ENCODE measurements around the gene LRCH4. TPM values are rescaled to one million over a fixed set of nuclear protein-coding genes. Genes with fewer than 3 reads are reported as not detected.

Gene LRCH4
- total and polyA plus RNA-seq, 9 of the 15 experiments (the other 6 are each of a cell fraction or from before 2014, with no cell fraction given) = 0.06 to 63.3 (median 15.0) TPM

DNA sequence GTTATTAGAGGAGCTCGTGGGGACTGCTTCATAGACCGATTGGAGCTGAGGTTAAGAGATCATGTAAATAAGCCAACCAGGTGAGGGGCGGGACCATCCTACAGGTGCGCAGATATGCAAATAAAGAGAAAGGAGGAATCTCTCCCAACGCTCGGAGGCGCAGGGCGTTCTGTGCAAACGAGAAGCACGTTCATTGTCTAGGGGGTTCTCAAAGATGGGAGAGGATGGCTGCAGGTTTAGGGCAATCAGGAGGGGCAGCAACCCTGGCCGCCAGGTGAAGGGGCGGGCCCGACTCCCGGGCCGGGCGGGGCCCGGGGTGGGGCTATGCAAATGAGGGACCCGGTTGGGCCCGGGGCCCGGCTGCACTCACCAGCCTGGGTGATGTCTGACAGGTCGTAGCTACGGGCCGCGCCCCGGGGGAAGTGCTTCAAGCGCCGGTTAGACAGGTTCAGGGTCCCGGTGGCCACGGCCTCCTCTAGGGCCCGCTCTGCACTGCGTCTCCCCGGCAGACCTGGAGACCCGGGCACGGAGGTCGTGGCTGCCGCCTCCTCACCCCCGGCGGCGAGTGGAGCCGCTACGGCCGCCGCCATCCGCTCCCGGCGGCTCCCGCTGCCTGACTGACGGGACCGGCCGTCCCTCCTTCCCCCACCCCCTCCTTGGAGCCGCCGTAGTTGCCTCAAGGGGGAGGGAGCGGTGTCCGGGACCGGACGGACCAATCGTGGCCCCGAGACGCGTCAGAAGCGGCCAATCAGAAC is at the start of gene LRCH4 (continued):
- TF ChIP-seq, protein P1, sequence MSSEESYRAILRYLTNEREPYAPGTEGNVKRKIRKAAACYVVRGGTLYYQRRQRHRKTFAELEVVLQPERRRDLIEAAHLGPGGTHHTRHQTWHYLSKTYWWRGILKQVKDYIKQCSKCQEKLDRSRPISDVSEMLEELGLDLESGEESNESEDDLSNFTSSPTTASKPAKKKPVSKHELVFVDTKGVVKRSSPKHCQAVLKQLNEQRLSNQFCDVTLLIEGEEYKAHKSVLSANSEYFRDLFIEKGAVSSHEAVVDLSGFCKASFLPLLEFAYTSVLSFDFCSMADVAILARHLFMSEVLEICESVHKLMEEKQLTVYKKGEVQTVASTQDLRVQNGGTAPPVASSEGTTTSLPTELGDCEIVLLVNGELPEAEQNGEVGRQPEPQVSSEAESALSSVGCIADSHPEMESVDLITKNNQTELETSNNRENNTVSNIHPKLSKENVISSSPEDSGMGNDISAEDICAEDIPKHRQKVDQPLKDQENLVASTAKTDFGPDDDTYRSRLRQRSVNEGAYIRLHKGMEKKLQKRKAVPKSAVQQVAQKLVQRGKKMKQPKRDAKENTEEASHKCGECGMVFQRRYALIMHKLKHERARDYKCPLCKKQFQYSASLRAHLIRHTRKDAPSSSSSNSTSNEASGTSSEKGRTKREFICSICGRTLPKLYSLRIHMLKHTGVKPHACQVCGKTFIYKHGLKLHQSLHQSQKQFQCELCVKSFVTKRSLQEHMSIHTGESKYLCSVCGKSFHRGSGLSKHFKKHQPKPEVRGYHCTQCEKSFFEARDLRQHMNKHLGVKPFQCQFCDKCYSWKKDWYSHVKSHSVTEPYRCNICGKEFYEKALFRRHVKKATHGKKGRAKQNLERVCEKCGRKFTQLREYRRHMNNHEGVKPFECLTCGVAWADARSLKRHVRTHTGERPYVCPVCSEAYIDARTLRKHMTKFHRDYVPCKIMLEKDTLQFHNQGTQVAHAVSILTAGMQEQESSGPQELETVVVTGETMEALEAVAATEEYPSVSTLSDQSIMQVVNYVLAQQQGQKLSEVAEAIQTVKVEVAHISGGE (CRISPR knock-in tag; IDR thresholded peaks at IDR 0.05) = no peak
- TF ChIP-seq ZNF239 (CRISPR knock-in tag; IDR thresholded peaks at IDR 0.05) = no peak
- TF ChIP-seq NEUROD1 (IDR thresholded peaks at IDR 0.05; ENCODE audit: borderline replicate concordance, low read depth, low read length, partially characterized antibody) = no peak
- TF ChIP-seq ZFP1 (CRISPR knock-in tag; IDR thresholded peaks at IDR 0.05) = no peak; the same call in 1 of the 2 replicates
- TF ChIP-seq TARDBP (IDR thresholded peaks at IDR 0.05) = peak; percentile 94
- no peak for TF ChIP-seq SREBF2 (CRISPR knock-in tag; IDR thresholded peaks at IDR 0.05)
- peak; percentile 87 for TF ChIP-seq SIN3B (IDR thresholded peaks at IDR 0.05; ENCODE audit: low read depth)
- no peak for TF ChIP-seq BACH1 (tag; IDR thresholded peaks at IDR 0.05)
- TF ChIP-seq ZNF778 (CRISPR knock-in tag; IDR thresholded peaks at IDR 0.05) = no peak
- TF ChIP-seq POLR2H (tag; IDR thresholded peaks at IDR 0.05; ENCODE audit: low read depth) = peak; percentile 95
- no peak for TF ChIP-seq NCOR1 (IDR thresholded peaks at IDR 0.05)
- TF ChIP-seq GTF2A2 (tag; IDR thresholded peaks at IDR 0.05) = no peak
- TF ChIP-seq SLC30A9 (CRISPR knock-in tag; IDR thresholded peaks at IDR 0.05) = no peak
- TF ChIP-seq NCOA6 (IDR thresholded peaks at IDR 0.05) = no peak
- TF ChIP-seq ZNF696 (CRISPR knock-in tag; conservative IDR thresholded peaks at IDR 0.05) = no peak
- 0 out of 2 replicates have a peak, but pooled peaks have one; percentile 22 for TF ChIP-seq NR4A1 (CRISPR knock-in tag; IDR thresholded peaks at IDR 0.05)
- TF ChIP-seq NR4A1 (tag; IDR thresholded peaks at IDR 0.05) = peak; percentile 86
- no peak for TF ChIP-seq HNRNPLL (IDR thresholded peaks at IDR 0.05; ENCODE audit: low read depth, low read length, poor library complexity, severe bottlenecking)
- no peak for TF ChIP-seq ZNF655 (CRISPR knock-in tag; IDR thresholded peaks at IDR 0.05)
- TF ChIP-seq MCM5 (IDR thresholded peaks at IDR 0.05; ENCODE audit: low read depth) = no peak
- peak; percentile 86; the same call in 1 of the 2 replicates for TF ChIP-seq MYBL2 (IDR thresholded peaks at IDR 0.05; ENCODE audit: low read depth)
- no peak for TF ChIP-seq MYBL2 (CRISPR knock-in tag; IDR thresholded peaks at IDR 0.05; ENCODE audit: borderline replicate concordance)
- no peak for TF ChIP-seq ZNF253 (CRISPR knock-in tag; conservative IDR thresholded peaks at IDR 0.05)
- TF ChIP-seq ZBTB12 (CRISPR knock-in tag; IDR thresholded peaks at IDR 0.05) = no peak
- peak; percentile 76 for TF ChIP-seq GABPA (tag; conservative IDR thresholded peaks at IDR 0.05; ENCODE audit: low read depth)

All from K562 (cell line).